ENCODE results near the gene PGM1. TPM values are rescaled to one million over a fixed set of nuclear protein-coding genes. Genes with fewer than 3 reads are reported as not detected.

The PGM1 gene
- total RNA-seq, 3 donors from 2014 or later (not counting 1 experiment from before 2014, with no cell fraction given): 23.5 to 31.4 (median 23.7) TPM

DNA sequence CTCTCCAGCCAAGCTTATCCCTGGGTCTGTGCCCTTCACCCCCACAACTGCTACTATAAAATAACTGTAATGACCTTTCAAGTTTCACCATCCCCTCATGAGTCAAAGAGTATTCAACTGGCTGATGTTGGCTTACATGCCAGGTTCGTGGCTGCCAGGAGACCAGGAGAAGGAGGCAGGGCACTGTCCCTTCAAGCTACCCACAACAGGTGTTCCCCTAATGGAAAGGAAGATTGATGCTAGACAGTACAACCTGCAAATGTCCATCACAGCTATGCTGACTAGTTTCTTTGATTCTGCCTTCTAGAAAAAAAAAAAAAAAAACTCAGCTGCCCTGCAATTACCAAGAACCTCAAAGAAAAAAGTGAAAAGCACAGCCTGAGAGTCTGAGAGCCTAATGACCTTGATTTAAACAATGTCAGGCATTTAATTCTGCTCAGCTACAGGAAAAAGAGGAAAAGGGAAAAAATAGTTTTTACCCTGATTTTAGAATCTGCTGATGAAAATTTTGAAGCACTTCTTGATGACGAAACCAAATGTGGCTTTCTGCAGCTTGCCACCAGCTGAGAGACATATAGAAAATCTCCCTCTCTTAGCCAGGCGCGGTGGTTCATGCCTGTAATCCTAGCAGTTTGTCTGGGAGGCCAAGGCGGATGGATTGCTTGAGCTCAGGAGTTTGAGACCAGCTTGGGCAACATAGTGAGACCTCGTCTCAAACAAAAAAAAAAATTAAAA, 97.9 kb downstream of the PGM1 start:
- TF ChIP-seq, protein P1, sequence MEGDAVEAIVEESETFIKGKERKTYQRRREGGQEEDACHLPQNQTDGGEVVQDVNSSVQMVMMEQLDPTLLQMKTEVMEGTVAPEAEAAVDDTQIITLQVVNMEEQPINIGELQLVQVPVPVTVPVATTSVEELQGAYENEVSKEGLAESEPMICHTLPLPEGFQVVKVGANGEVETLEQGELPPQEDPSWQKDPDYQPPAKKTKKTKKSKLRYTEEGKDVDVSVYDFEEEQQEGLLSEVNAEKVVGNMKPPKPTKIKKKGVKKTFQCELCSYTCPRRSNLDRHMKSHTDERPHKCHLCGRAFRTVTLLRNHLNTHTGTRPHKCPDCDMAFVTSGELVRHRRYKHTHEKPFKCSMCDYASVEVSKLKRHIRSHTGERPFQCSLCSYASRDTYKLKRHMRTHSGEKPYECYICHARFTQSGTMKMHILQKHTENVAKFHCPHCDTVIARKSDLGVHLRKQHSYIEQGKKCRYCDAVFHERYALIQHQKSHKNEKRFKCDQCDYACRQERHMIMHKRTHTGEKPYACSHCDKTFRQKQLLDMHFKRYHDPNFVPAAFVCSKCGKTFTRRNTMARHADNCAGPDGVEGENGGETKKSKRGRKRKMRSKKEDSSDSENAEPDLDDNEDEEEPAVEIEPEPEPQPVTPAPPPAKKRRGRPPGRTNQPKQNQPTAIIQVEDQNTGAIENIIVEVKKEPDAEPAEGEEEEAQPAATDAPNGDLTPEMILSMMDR (IDR thresholded peaks at IDR 0.05): no peak
- Histone ChIP-seq H3K36me3 (ENCODE audit: control insufficient read depth, insufficient read depth, low read length) (no peaks in the 10 kb centered on the region), H3K4me3 (ENCODE audit: low read length) (no peak overlapping the region), H3K9me3 (ENCODE audit: control insufficient read depth, insufficient read depth, low read length) (no peaks in the 10 kb centered on the region), H3K4me1 (ENCODE audit: control insufficient read depth, insufficient read depth, low read length) (no peaks in the 10 kb centered on the region), H3K27ac (ENCODE audit: low read length) (no peak overlapping the region), H3K27me3 (ENCODE audit: control insufficient read depth, insufficient read depth, low read length) (no peaks in the 10 kb centered on the region)
- 80% methylated on average over 6 of the region's 6 CpGs for WGBS (ENCODE audit: insufficient coverage)
- DNase-seq: no peak
- Mint-ChIP-seq H3K4me3 (no peak overlapping the region), H3K9me3 (no peaks in the 10 kb centered on the region), H3K36me3 (no peaks in the 10 kb centered on the region), H3K27me3 (ENCODE audit: low read depth in 2 of 2) (peaks cover 0 to 6% of the 10 kb centered on the region in 2 donors), H3K27ac (no peak overlapping the region), H3K4me1 (peaks cover 0 to 5% of the 10 kb centered on the region in 2 donors)
- intact Hi-C loops (cut with micrococcal nuclease): no loop called here
- no peak for ATAC-seq

DNA sequence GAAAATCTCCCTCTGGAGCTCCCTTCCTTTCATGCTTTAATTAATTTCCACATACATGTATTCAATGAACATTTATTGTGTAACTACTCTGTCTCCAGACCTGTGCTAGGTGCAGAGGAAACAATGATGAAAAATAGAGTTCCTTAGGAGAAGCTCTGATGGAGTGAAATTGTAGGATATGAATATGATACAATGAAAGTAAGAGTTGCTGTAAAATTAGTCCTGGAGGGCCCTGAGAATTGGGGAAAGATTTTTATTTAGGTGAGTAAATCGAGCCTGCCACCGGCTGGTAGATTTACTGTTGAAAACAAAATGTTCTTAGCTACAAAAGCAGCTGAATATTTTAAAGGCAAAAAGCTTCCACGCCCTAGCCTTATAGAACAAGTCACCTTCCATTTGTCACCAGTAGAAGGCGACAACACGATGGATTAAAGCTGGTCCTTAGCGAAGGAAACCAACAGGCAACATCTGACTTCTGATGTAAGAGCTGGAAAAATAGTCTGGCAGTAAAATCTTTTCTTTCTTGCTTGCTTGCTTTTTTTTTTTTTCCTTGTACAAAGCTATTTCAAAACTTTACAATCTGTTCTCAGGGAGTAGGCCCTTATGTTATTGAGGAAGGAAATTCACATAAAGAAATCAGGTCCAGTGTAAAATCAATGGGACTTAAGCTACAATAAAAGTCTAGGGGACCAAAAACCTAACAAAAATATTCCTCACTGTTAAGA, 98.7 kb downstream of the PGM1 start:
- H3K9me3 ChIP-seq (ENCODE audit: control insufficient read depth, insufficient read depth, low read length): no peaks in the 10 kb centered on the region
- ATAC-seq (peak; percentile 52 to 78 (median 55)), DNase-seq (peak in 1 of 2 donors; percentile 61)
- no peak overlapping the region for H3K27ac Mint-ChIP-seq
- H3K36me3 ChIP-seq (ENCODE audit: control insufficient read depth, insufficient read depth, low read length): no peaks in the 10 kb centered on the region
- peaks cover 0 to 6% of the 10 kb centered on the region in 2 donors for H3K27me3 Mint-ChIP-seq (ENCODE audit: low read depth in 2 of 2)
- H3K27me3 ChIP-seq (ENCODE audit: control insufficient read depth, insufficient read depth, low read length): no peaks in the 10 kb centered on the region
- no peak overlapping the region for H3K27ac ChIP-seq (ENCODE audit: low read length)
- H3K4me3 Mint-ChIP-seq: no peak overlapping the region
- no peaks in the 10 kb centered on the region for H3K4me1 ChIP-seq (ENCODE audit: control insufficient read depth, insufficient read depth, low read length)
- no peak overlapping the region for H3K4me3 ChIP-seq (ENCODE audit: low read length)
- no peaks in the 10 kb centered on the region for H3K36me3 Mint-ChIP-seq
- TF ChIP-seq, protein P1 (IDR thresholded peaks at IDR 0.05): peak; percentile 59
- peaks cover 0 to 5% of the 10 kb centered on the region in 2 donors for H3K4me1 Mint-ChIP-seq
- intact Hi-C loops (cut with micrococcal nuclease): loop anchor here (1.0 to 2.0 kb wide), 2 partner anchors 445 to 553 kb away; no protein-coding TSS in a partner anchor
- H3K9me3 Mint-ChIP-seq: no peaks in the 10 kb centered on the region
- 11% methylated on average over 5 of the region's 6 CpGs for WGBS (ENCODE audit: insufficient coverage)

DNA sequence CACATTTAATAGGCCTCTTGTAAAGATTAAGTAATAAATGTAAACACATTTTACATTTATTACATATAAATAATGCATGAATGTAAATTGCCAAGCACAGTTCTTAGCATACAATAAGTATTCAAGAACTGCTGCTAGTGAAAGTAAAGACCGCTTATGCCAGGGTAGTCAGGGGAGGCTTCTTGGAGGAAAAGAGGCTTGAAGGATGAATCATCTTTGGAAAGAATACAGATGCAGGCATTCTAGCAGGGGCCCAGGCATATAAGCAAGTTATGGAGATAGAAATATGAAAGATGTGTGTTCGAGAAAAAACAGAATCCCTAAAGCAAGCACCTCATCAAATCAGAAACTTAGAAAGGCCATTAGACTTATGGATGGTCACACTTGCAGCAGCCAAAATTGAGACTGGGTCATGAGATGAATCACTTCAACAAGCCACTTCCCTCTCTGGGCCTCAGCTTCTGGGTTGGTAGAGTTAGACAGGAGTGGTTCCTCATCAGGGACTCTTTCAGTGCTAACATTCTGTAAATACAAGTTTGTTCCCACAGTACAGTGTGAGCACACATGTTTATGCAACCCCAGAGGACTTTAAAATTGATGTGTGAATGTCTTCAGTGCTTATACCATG, 100.8 kb downstream of the PGM1 start:
- intact Hi-C loops (cut with micrococcal nuclease): loop anchor here (2.0 kb wide), 1 partner anchor 551 kb away; no protein-coding TSS in a partner anchor
- WGBS (ENCODE audit: insufficient coverage): 89% methylated on average over 1 of the region's 2 CpGs

More for the DNA sequence above, 100.8 kb downstream of the PGM1 start:
- Histone ChIP-seq H3K4me1 (ENCODE audit: control insufficient read depth, insufficient read depth, low read length) (no peaks in the 10 kb centered on the region), H3K9me3 (ENCODE audit: control insufficient read depth, insufficient read depth, low read length) (no peaks in the 10 kb centered on the region), H3K27me3 (ENCODE audit: control insufficient read depth, insufficient read depth, low read length) (no peaks in the 10 kb centered on the region), H3K36me3 (ENCODE audit: control insufficient read depth, insufficient read depth, low read length) (no peaks in the 10 kb centered on the region), H3K27ac (ENCODE audit: low read length) (no peak overlapping the region), H3K4me3 (ENCODE audit: low read length) (no peak overlapping the region)
- Mint-ChIP-seq H3K4me1 (peaks cover 0 to 5% of the 10 kb centered on the region in 2 donors), H3K36me3 (no peaks in the 10 kb centered on the region), H3K9me3 (no peaks in the 10 kb centered on the region), H3K27ac (no peak overlapping the region), H3K4me3 (no peak overlapping the region), H3K27me3 (ENCODE audit: low read depth in 2 of 2) (peaks cover 0 to 3% of the 10 kb centered on the region in 2 donors)
- ATAC-seq (no peak), DNase-seq (no peak)
- TF ChIP-seq, protein P1 (IDR thresholded peaks at IDR 0.05): no peak
